Measurements from ENCODE around the gene RIC8B.

The RIC8B gene

GRCh38 chr12:106907411-106907810, 132.9 kb downstream of the RIC8B start:
- no peak overlapping the region for H3K4me3 ChIP-seq (ENCODE audit: low read depth, low read length)
- peak; percentile 58 for TF ChIP-seq CTCF (IDR thresholded peaks at IDR 0.05; ENCODE audit: borderline replicate concordance, insufficient read depth, low read depth, low read length)

- H3K4me3 ChIP-seq (ENCODE audit: low read depth, low read length) = no peak overlapping the region
- TF ChIP-seq CTCF (IDR thresholded peaks at IDR 0.05; ENCODE audit: borderline replicate concordance, insufficient read depth, low read depth, low read length) = no peak
Measured at GRCh38 chr12:106907846-106908245, 133.4 kb downstream of the RIC8B start.

GRCh38 chr12:106908561-106908960, 134.1 kb downstream of the RIC8B start:
- TF ChIP-seq CTCF (IDR thresholded peaks at IDR 0.05; ENCODE audit: borderline replicate concordance, insufficient read depth, low read depth, low read length) = no peak
- H3K4me3 ChIP-seq (ENCODE audit: low read depth, low read length) = no peak overlapping the region

GRCh38 chr12:106910202-106910601, 135.7 kb downstream of the RIC8B start:
- no peak overlapping the region for H3K4me3 ChIP-seq (ENCODE audit: low read depth, low read length)
- no peak for TF ChIP-seq CTCF (IDR thresholded peaks at IDR 0.05; ENCODE audit: borderline replicate concordance, insufficient read depth, low read depth, low read length)

GRCh38 chr12:106911581-106911980, 137.1 kb downstream of the RIC8B start:
- TF ChIP-seq CTCF (IDR thresholded peaks at IDR 0.05; ENCODE audit: borderline replicate concordance, insufficient read depth, low read depth, low read length) = no peak
- no peak overlapping the region for H3K4me3 ChIP-seq (ENCODE audit: low read depth, low read length)

- H3K4me3 ChIP-seq (ENCODE audit: low read depth, low read length) = no peak overlapping the region
- TF ChIP-seq CTCF (IDR thresholded peaks at IDR 0.05; ENCODE audit: borderline replicate concordance, insufficient read depth, low read depth, low read length) = no peak
Measured at GRCh38 chr12:106913456-106913855, 139.0 kb downstream of the RIC8B start.

GRCh38 chr12:106914796-106915634, 140.5 kb downstream of the RIC8B start:
- no peak overlapping the region for H3K4me3 ChIP-seq (ENCODE audit: low read depth, low read length)
- no peak for TF ChIP-seq CTCF (IDR thresholded peaks at IDR 0.05; ENCODE audit: borderline replicate concordance, insufficient read depth, low read depth, low read length)
